ENCODE data around the gene RER1. TPM values are rescaled to one million over a fixed set of nuclear protein-coding genes. Genes with fewer than 3 reads are reported as not detected.

RER1 gene
- total RNA-seq, 1 experiment from 2014 or later = 79.8 TPM

DNA sequence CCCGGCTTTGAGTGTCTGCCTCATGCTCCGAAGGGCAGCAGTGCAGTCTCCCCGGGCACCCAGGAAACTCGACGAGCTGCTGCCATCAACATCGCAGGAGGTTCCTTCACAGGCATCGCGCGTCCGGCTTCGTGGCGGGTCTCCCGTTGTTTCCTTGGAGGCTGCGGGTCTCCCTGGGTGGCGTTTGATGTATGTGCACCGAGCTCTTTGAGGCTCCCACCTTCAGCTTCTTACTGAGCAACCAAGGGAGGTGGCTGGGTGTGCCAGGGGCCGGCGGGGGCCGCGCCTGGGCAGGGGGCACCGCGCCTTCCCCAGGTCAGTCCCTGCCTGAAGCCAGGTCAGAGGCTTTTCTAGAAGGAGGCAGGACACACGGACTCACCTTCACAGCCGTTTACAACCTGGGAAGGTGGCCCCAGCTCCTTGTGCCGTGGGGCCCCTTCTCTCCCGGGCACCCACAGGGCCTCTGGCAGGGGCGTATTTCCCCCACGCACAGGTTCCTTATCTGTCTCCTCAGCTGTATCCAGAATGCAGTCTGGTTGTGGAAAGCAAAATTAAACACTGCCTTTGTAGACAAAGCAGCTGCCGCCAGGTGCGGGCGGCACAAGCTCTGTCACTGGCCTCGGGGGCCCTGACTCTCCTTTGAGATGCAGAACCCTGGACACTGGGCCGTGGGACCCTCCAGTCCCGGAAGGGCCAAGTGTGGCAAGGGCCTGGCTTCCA lies 42.5 kb downstream of the RER1 start:
- no peak for TF ChIP-seq SP1 (CRISPR knock-in tag; conservative IDR thresholded peaks at IDR 0.05)
- TF ChIP-seq NR2C2 (CRISPR knock-in tag; IDR thresholded peaks at IDR 0.05) = no peak
- no peak for TF ChIP-seq OVOL2 (CRISPR knock-in tag; IDR thresholded peaks at IDR 0.05; ENCODE audit: borderline replicate concordance)
- TF ChIP-seq, protein P1, sequence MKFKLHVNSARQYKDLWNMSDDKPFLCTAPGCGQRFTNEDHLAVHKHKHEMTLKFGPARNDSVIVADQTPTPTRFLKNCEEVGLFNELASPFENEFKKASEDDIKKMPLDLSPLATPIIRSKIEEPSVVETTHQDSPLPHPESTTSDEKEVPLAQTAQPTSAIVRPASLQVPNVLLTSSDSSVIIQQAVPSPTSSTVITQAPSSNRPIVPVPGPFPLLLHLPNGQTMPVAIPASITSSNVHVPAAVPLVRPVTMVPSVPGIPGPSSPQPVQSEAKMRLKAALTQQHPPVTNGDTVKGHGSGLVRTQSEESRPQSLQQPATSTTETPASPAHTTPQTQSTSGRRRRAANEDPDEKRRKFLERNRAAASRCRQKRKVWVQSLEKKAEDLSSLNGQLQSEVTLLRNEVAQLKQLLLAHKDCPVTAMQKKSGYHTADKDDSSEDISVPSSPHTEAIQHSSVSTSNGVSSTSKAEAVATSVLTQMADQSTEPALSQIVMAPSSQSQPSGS (CRISPR knock-in tag; IDR thresholded peaks at IDR 0.05; ENCODE audit: borderline replicate concordance, low read depth) = no peak
- TF ChIP-seq, protein P2, sequence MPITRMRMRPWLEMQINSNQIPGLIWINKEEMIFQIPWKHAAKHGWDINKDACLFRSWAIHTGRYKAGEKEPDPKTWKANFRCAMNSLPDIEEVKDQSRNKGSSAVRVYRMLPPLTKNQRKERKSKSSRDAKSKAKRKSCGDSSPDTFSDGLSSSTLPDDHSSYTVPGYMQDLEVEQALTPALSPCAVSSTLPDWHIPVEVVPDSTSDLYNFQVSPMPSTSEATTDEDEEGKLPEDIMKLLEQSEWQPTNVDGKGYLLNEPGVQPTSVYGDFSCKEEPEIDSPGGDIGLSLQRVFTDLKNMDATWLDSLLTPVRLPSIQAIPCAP (CRISPR knock-in tag; IDR thresholded peaks at IDR 0.05) = no peak
- Mint-ChIP-seq H3K4me3 (no peak overlapping the region), H3K9me3 (peaks cover 11% of the 10 kb centered on the region), H3K4me1 (no peaks in the 10 kb centered on the region), H3K36me3 (no peaks in the 10 kb centered on the region), H3K27ac (no peak overlapping the region), H3K27me3 (ENCODE audit: low read depth) (no peaks in the 10 kb centered on the region)
- ChIA-PET CTCF (interaction anchor here (0.5 to 1.4 kb wide), 3 partner anchors 13 to 112 kb away, joined by 3 to 4 read pairs (median 3); no protein-coding TSS in a partner anchor), POLR2A (no interaction called here)
- no peak for ATAC-seq
- no peak for DNase-seq (ENCODE audit: low spot score)

DNA sequence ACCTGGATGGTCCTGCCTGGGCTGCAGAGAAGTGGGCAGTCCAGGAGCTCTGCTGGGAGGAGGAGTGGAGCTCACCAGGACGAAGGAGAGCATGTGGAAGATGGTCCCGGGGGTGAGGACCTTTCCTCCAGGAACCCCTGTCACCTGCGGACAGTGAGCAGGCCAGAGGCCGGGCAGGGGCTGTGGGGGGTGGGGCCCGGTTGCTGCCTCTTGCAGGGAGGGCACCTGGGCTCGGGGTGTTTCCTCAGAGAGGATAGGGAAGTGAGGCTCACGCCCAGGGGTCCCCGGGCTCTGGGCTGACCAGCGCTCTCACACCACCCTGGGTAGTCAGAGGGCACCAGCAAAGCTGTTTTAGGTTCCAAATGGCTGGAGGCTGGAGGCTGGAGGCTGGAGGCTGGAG lies 43.5 kb downstream of the RER1 start:
- ATAC-seq = no peak
- no peak for DNase-seq (ENCODE audit: low spot score)
- H3K27ac Mint-ChIP-seq = no peak overlapping the region
- H3K36me3 Mint-ChIP-seq = no peaks in the 10 kb centered on the region
- H3K4me3 Mint-ChIP-seq = no peak overlapping the region
- no peaks in the 10 kb centered on the region for H3K4me1 Mint-ChIP-seq
- peaks cover 5% of the 10 kb centered on the region for H3K9me3 Mint-ChIP-seq
- TF ChIP-seq OVOL2 (CRISPR knock-in tag; IDR thresholded peaks at IDR 0.05; ENCODE audit: borderline replicate concordance) = no peak
- TF ChIP-seq, protein P3, sequence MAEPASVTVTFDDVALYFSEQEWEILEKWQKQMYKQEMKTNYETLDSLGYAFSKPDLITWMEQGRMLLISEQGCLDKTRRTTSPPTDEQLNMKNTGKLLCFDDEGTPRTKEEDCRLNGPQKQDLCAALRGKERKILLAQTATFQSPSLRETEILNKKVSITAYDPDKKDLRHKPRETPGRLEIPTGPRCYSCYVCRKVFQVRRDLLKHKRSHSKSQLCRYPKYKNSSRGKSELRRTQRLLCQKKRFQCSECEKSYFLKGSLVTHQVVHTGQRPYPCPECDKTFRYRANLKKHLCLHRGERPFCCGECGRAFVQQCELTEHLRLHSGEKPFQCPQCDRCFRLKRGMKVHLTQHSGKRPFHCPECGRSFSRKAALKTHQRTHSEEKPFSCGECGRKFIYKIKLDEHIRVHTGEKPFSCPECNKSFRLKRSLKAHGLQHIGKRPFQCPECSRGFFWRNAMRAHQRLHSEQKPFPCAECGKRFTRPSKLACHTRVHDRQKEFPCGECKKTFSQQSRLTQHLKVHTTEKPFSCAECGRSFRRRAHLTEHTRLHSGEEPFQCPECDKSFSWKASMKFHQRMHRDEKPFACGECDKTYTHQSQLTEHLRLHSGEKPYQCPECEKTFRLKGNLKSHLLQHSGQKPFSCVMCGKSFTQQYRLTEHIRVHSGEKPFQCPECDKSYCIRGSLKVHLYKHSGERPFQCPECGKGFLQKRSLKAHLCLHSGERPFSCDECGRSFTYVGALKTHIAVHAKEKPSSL (CRISPR knock-in tag; conservative IDR thresholded peaks at IDR 0.05) = no peak
- TF ChIP-seq SMAD3 (CRISPR knock-in tag; IDR thresholded peaks at IDR 0.05; ENCODE audit: borderline replicate concordance) = no peak
- TF ChIP-seq, protein P4, sequence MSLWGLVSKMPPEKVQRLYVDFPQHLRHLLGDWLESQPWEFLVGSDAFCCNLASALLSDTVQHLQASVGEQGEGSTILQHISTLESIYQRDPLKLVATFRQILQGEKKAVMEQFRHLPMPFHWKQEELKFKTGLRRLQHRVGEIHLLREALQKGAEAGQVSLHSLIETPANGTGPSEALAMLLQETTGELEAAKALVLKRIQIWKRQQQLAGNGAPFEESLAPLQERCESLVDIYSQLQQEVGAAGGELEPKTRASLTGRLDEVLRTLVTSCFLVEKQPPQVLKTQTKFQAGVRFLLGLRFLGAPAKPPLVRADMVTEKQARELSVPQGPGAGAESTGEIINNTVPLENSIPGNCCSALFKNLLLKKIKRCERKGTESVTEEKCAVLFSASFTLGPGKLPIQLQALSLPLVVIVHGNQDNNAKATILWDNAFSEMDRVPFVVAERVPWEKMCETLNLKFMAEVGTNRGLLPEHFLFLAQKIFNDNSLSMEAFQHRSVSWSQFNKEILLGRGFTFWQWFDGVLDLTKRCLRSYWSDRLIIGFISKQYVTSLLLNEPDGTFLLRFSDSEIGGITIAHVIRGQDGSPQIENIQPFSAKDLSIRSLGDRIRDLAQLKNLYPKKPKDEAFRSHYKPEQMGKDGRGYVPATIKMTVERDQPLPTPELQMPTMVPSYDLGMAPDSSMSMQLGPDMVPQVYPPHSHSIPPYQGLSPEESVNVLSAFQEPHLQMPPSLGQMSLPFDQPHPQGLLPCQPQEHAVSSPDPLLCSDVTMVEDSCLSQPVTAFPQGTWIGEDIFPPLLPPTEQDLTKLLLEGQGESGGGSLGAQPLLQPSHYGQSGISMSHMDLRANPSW (CRISPR knock-in tag; conservative IDR thresholded peaks at IDR 0.05; ENCODE audit: low read depth) = no peak
- no peak for TF ChIP-seq ELF4 (CRISPR knock-in tag; IDR thresholded peaks at IDR 0.05; ENCODE audit: low read depth)
- TF ChIP-seq, protein P2 (CRISPR knock-in tag; IDR thresholded peaks at IDR 0.05) = no peak
- TF ChIP-seq, protein P5, sequence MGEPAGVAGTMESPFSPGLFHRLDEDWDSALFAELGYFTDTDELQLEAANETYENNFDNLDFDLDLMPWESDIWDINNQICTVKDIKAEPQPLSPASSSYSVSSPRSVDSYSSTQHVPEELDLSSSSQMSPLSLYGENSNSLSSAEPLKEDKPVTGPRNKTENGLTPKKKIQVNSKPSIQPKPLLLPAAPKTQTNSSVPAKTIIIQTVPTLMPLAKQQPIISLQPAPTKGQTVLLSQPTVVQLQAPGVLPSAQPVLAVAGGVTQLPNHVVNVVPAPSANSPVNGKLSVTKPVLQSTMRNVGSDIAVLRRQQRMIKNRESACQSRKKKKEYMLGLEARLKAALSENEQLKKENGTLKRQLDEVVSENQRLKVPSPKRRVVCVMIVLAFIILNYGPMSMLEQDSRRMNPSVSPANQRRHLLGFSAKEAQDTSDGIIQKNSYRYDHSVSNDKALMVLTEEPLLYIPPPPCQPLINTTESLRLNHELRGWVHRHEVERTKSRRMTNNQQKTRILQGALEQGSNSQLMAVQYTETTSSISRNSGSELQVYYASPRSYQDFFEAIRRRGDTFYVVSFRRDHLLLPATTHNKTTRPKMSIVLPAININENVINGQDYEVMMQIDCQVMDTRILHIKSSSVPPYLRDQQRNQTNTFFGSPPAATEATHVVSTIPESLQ (CRISPR knock-in tag; IDR thresholded peaks at IDR 0.05) = no peak
- no peak for TF ChIP-seq NR1H2 (CRISPR knock-in tag; IDR thresholded peaks at IDR 0.05)
- TF ChIP-seq, protein P6, sequence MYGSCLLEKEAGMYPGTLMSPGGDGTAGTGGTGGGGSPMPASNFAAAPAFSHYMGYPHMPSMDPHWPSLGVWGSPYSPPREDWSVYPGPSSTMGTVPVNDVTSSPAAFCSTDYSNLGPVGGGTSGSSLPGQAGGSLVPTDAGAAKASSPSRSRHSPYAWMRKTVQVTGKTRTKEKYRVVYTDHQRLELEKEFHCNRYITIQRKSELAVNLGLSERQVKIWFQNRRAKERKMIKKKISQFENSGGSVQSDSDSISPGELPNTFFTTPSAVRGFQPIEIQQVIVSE (CRISPR knock-in tag; IDR thresholded peaks at IDR 0.05; ENCODE audit: borderline replicate concordance) = no peak
- TF ChIP-seq NFE2L1 (CRISPR knock-in tag; IDR thresholded peaks at IDR 0.05) = no peak
- TF ChIP-seq ZNF416 (CRISPR knock-in tag; IDR thresholded peaks at IDR 0.05) = no peak
- TF ChIP-seq, protein P7, sequence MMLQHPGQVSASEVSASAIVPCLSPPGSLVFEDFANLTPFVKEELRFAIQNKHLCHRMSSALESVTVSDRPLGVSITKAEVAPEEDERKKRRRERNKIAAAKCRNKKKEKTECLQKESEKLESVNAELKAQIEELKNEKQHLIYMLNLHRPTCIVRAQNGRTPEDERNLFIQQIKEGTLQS (CRISPR knock-in tag; conservative IDR thresholded peaks at IDR 0.05) = no peak
- no peak for TF ChIP-seq NR3C1 (CRISPR knock-in tag; conservative IDR thresholded peaks at IDR 0.05; ENCODE audit: low read depth)
- no peak for TF ChIP-seq ZBTB21 (CRISPR knock-in tag; IDR thresholded peaks at IDR 0.05; ENCODE audit: borderline replicate concordance)
- no peak for TF ChIP-seq ZNF121 (CRISPR knock-in tag; IDR thresholded peaks at IDR 0.05)
- CTCF ChIA-PET = interaction anchor here (1.1 to 1.4 kb wide), 2 partner anchors 12 to 36 kb away, joined by 3 to 4 read pairs; no protein-coding TSS in a partner anchor
- no peaks in the 10 kb centered on the region for H3K27me3 Mint-ChIP-seq (ENCODE audit: low read depth)
- POLR2A ChIA-PET = no interaction called here

All from WTC11 (cell line).